HG02610 (cell line): ENCODE measurements around the gene TMPRSS11D.

Source experiments
- ATAC-seq: cut with Tn5 transposase; IDR thresholded peaks from one replicate; pipeline ENCODE4 v1.9.1; 2021; ENCODE audit warnings: mild to moderate bottlenecking, moderate library complexity; ENCODE audit not compliant: unreplicated experiment

Gene TMPRSS11D, protein sequence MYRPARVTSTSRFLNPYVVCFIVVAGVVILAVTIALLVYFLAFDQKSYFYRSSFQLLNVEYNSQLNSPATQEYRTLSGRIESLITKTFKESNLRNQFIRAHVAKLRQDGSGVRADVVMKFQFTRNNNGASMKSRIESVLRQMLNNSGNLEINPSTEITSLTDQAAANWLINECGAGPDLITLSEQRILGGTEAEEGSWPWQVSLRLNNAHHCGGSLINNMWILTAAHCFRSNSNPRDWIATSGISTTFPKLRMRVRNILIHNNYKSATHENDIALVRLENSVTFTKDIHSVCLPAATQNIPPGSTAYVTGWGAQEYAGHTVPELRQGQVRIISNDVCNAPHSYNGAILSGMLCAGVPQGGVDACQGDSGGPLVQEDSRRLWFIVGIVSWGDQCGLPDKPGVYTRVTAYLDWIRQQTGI

DNA sequence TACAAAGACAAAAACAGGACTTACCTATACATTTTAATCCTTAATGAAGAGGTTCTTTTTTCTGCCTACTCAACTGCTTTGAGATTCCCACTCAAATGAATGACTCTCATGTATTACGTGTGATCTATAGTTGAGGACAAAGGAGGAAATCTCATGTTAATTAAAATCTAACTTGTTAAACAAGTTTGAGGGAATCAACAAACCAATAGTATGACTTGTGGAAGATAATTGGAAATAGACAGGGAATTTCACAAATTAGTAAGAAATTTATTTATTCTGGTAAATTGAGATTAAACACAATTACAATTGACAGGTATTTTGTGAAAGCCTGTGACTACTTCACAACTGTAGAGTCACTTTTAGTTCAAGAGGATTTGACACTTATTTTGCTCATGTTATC is at the start of gene TMPRSS11D:
Gene TMPRSS11D (minus strand): TSS at position 101 of the 400 bp plus-strand sequence. CDS start 69 bp downstream, at position 32.
- no peak for ATAC-seq

DNA sequence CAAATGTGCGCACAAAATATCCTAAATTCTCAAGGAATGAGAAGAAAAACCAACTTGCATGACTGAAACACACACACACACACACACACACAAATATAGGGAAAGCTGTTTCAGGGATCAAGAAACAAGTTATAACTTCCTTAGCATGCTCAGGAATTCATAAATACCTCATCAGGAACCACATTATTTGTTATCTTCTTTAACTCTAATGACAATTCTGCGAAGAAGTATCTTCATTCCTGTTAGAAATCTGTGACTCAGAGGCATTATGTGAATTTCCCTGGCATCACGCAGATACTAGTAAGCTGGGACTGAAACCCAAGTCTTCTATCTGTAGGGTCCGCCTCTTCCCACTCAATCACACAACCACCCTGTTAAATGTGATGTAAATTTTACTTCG is 49.2 kb upstream of the TMPRSS11D start:
- ATAC-seq = no peak

DNA sequence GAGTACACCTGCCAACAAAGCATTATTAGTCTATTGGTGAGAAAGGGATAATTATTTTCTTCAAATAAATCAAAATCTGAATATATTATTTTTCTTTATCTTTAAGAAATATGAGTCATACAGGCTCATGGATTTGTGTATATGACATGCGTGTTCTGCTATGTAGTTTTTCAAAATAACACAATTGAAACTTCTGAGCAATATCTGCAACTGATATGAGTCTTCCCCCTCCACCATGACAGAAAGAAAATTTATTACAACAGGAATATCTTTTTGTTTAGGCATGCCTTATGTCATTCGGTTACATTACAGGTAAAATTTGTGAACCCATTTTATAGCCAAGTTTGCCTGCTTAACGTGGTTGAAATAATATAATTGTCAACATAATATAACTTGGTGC is 47.5 kb upstream of the TMPRSS11D start:
- no peak for ATAC-seq

DNA sequence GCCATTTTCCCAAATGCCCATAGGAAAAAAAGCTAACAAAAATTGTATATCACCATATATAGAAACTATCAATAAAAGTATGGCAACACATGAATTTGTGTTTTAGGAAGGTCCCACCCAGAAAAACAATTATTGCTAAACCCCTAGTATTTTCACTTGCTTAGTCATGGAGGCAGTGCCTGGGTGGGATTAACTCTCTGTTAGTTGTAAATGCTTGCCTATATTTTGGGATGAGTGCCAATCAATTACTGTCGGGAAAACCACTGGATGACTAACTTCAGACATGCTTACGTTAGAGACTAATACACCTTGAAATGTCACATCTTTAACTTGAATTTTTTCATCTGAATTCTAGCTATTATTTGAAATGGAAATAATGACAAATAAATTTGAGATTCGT is 45.6 kb upstream of the TMPRSS11D start:
- no peak for ATAC-seq

DNA sequence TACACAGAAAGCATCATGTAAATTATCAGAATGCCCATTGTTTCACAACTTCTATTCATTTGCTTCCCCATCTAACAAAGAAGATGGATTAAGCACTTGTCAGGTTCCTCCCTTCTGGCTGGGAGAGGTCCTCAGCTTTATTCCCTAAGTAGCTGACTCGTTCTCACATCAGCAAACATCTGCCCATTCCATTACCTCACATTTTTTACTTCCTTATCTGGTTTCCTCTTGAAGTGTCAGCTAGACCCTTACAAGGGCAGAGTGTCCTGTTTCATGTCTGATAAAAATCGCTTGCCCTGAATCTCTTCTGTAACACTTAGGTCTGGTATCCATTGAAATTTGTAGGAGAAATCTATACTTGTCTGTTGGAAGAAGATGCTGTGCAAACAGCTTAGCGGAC is 44.7 kb upstream of the TMPRSS11D start:
- no peak for ATAC-seq

DNA sequence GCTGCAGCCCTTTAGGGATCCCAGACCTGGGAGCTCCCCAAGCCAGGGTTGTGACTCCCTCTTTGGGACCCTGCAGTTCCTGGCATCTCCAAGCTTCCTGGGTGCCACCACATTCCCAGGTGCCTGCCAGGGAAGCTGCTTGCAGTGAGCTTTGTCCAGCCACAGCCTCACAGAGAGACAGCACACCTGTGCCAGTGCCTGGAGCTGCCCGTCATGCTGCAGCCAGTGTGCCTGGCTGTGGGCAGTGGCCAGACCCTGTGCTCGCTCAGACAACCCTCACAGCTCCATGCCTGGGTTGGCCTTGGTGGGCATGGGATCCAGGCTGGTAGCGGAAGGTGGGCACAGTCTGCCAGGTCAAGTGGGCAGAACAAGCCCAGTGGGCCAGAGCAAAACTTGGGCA is 43.4 kb upstream of the TMPRSS11D start:
- no peak for ATAC-seq

DNA sequence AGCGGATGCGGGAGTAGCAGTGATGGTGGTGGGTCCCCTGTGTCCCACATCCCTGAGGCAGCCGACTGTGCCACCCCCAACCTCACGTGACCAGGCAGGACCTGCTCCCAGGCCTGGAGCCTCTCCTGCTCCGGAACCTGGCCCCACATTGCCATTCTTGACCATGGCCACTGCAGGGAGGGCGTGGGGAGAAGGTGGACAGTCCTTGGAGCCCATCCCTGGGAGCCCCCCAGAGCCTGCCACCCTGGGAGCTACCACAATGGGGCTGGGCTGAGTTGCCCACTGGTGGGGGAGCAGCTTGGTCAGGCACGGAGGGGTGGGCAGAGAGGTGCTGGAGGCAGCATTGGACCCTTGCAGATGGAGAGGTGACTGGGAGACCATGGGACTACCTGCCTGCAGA is 42.7 kb upstream of the TMPRSS11D start:
- no peak for ATAC-seq

DNA sequence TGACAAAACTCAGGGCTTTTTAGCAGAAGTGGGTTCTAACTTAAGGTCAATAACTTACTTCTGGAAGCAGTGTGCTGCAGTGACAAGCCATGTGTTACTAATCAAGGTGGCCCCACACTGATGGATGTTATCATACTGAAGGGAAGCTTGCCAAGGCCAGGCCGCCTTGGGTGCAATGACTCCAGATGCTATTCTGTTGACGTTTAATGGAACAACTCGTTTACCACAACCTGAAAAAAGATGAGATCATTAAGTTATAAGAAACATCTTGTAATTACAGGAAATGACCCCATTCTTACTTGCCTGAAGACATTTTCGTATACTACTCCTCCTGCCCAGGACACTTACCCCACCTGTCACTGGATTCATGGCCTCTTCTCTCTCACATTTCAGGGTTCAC is 38.9 kb upstream of the TMPRSS11D start:
- no peak for ATAC-seq

DNA sequence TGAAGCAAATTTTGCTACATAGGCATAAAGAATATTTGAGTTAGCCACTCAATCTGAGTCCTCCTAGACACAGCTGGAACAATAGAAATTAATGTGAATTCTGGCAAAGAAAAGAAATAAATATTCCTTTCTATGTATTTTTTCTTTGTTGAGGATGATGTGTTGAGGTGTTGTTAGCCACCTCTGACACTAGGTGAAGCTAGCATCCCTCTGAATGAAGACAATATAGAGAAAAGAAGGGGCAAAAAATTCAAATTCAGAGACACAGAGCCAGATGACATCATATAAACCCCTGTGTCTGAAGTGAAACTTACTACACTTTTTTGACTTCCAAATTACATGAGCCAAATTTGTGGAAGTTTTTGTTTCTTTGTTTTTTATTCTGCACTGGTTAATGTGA is 34.6 kb upstream of the TMPRSS11D start:
- no peak for ATAC-seq

DNA sequence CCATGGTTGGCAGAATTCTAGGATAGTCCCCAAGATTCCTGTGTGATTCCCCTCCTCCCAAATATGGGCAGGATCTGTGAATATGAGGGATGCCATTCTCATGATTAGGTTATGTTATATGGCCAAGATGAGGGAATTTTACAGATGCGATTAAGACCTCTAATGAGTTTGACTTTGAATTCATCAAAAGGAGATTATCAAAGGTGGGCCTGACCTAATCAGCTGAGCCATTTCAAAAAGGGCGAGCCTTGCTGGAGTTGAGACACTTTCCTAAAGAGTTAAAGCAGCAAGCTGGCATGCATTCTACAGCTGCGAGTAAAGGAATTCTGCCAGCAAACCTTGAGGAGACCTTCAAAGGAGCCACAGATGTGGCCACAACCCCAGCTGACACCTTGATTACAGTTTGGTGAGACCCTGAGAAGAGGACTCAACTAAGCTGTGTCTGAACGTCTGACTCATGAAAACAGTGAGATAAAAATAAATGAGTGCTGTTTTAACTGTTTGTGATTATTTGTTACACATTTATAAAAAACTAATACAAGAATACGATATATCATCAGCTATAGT is 31.7 kb upstream of the TMPRSS11D start:
- ATAC-seq = no peak

DNA sequence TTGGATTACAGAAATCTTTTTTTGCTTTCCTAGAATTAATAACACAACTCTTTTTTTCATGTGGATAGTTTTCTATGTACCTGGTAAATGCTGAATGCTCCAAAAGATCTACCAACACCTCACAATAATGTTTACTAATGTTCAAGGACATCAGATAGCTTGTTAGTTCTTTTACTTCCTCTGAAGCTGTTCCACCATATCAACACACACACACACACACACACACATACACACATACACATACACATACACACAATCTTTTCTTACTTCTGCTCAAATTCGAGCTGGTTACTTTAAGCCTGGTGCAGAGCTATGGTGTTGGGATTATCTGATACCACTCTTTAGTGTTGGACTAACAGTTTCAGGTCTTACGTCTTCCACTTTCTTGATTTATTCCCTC is 28.3 kb upstream of the TMPRSS11D start:
- ATAC-seq = no peak

DNA sequence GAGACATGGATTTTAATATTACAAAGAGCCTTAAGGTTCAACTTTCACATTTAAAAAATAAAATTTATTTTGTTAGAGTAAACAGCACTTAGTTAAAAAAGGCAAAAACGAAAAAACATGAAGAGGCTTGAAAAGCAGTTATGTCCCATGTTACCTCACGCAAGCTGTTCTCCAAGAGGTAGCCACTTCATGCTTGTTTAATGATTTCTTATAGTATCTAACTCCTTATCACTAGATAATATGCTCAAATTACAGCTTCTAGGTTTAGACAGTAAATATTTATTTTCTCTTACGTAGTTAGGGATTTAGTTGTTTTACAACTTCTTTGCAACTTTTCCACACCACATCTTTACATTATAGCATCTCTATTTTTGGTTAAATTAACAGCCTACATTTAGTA is 27.8 kb upstream of the TMPRSS11D start:
- no peak for ATAC-seq

DNA sequence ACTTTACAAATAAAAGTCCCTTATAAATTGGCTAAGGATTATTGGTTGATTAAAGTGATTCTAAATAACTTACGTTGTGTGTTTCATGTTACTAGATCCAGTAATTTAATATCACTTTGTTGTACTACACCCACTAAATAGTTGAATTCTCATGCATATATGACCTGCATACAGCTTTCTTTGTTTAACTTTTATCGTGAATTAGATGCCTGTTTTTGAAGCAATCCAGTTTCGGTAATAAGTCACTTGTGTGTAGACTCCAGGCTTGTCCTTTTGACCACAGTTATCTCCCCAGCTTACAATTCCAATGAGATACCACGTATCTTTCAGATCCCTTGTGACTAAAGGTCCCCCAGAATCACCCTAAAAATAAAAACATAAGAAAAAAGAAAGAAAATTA is 27.3 kb upstream of the TMPRSS11D start:
- no peak for ATAC-seq

DNA sequence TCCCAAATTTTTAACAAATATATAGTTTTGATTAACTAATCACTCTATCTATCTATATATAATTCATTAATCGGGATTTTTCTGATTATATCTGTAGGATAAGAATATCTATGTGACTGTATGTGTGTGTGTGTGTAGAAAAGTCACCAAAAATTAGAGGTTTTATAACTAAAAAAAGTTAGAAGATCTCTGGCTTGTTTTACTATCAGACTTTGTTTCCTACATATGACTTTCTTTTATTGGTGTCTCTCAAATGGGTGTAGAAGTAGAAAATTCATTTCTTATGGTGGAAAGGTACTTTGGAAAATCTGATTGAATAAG is 26.7 kb upstream of the TMPRSS11D start:
- no peak for ATAC-seq

DNA sequence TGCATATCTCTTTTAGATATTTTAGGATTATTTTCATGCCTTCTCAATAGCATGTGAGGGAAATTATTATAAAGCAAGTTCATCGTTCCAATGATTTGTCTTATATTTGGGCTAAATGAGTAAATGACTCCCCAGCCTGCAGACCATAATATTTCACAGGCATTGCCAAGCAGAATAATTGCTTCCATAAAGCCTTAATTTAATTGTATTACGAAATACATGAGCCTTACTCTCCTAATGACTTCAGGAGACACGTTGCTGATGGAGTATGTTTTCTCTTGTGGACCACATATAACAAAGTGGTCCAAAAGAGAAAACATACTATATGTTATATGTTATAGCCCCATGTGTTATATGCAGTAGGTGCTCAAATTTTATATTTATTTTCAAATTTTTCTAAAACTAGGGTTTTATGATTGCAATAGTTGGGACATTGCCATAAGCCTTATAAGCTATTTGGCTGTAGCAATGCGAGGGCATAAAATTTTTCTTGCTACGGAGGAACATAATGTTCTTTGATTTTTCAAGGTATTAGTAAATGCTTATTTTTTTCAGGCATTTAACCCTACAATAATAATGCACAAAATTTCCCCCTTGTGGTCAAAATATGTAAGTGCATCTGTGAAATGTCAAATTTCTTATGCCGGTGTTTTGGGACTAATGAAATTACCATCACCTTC is 26.2 kb upstream of the TMPRSS11D start:
- no peak for ATAC-seq

DNA sequence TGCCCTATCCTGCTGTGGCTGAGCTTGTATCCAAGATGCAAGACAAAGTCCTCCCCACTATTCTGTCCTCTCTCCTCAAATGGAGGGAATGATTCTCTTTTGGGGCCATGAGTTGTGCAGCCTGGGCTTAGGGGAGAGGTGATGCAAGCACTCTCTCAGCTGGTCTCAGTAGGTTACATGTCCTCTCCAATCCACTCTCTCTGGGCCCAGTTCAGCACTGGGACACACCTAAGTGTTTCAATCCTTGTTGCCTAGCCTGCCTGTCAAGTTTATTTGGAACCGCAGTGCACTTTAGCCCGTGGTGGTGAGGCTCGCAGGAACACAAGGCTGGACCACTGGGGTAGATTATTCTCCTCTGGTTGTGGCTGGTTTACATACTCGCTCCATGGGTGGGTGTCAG is 23.8 kb upstream of the TMPRSS11D start:
- ATAC-seq = no peak

DNA sequence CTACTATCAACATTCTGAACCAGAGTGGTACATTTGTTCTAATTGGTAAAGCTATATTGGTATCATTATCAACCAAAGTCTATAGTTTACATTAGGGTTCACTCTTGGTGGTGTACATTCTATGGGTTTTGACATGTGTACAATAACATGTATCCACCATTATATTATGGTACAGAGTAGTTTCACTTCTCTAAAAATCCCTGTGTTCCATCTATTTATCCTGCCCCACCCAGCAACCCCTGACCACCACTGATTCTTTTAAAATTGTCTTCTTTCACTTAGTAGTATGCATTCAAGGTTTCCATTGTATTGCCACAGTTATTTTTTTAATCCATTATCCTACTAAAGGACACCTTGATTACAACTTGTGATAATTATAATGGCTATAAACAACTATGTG is 15.3 kb upstream of the TMPRSS11D start:
- ATAC-seq = no peak

DNA sequence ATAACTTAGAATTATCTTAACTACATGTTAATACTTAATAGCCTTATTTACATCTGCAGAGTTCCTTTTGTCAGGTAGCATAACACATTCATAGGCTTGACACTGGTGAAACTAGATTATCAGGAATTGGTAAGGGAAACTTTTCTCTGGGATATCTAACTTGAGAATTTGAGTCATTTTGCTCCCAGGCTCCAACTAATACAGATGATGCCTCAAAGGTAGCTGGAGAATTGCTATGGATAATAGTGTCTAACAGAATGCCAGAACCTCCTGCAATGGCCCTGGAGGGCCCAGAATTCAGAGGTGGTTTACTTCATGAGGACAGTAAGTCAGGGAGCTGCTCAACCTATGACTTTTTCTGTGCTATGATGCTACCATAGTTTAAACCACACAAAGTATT is 13.9 kb upstream of the TMPRSS11D start:
- no peak for ATAC-seq

DNA sequence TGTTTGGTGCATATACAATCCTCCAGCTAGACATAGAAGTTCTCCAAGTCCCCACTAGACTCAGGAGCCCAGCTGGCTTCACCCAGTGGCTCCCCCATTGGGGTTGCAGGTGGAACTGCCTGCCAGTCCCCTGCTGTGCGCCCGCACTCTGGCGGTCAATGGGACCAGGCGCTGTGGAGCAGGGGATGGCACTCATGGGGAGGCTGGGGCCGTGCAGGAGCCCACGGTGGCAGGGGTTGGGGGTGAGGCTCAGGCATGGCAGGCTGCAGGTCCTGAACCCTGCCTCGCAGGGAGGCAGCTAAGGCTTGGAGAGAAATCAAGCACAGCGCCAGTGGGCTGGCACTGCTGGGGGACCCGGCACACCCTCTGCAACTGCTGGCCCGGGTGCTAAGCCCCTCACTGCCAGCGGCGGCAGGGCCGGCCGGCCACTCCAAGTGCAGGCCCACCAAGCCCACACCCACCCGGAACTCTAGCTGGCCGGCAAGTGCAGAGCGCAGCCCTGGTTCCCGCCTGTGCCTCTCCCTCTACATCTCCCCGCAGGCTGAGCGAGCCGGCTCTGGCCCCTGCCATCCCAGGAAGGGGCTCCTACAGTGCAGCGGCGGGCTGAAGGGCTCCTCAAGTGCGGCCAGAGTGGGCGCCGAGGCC is 12.7 kb upstream of the TMPRSS11D start:
- no peak for ATAC-seq

DNA sequence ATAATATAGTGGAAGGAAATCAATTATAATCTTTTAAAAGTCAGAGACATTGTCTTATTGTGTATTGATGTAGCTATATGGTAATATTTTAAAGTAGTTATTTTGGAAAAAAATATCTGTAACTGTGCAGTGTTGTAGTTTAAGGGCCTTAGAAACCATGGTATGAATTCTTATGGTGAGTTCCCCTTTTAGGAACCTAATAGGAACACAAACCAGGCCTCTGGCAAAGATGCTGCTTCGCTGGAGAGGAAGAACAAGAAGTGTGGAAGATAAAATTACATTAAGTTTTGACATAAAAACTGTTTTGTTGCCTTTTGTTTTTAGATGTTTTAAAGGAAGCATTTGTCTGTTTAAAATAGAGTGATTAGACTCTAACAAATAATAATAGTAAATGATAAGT is 10.9 kb upstream of the TMPRSS11D start:
- no peak for ATAC-seq

DNA sequence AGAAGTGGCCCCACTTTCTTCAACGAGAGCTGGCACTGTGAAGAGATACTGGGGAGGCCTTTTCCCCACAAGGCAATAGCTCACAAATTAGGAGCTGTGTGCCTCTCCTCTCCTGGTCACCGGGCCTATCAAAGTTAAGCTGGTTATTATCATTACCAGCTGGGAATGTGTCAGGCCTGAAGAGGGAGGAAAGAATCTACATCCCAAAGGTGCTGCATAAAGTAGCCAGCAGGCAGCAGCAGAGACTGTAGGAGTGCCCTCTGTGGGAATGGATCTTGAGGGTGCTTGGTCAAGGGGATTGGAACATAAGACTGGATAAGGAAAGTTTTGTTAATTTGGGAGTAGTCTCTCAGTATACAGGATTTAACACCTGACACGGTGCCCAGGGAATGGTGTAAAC is 9.1 kb upstream of the TMPRSS11D start:
- no peak for ATAC-seq

DNA sequence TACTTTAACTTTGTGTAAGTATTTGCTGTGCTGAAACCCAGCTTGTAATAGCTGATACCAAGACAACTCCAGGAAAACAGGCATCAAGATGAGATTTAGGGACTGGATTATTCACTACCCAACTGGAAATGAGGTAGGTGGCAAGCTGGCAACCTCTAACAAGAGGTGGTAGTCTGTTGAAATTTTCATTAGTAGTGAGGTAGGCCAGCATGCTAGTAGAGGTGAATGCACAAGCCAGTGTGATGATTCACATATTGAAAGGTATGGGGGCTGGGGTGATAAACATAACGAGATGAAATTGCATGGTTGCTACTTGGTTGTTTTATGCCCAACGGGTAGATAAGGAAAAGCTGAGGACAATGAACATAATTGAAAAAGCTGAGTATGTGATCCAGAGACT is 8.5 kb upstream of the TMPRSS11D start:
- no peak for ATAC-seq
